GM15510 (cell line): Measurements from ENCODE around the gene DNASE2.

Experiments
- POLR2A ChIP-seq: IDR thresholded peaks from 3 replicates; pipeline ENCODE4 v1.6.1; 2011; ENCODE audit warnings: borderline replicate concordance; ENCODE audit not compliant: insufficient read length; ENCODE audit errors: extremely low read depth

The DNASE2 gene

DNA sequence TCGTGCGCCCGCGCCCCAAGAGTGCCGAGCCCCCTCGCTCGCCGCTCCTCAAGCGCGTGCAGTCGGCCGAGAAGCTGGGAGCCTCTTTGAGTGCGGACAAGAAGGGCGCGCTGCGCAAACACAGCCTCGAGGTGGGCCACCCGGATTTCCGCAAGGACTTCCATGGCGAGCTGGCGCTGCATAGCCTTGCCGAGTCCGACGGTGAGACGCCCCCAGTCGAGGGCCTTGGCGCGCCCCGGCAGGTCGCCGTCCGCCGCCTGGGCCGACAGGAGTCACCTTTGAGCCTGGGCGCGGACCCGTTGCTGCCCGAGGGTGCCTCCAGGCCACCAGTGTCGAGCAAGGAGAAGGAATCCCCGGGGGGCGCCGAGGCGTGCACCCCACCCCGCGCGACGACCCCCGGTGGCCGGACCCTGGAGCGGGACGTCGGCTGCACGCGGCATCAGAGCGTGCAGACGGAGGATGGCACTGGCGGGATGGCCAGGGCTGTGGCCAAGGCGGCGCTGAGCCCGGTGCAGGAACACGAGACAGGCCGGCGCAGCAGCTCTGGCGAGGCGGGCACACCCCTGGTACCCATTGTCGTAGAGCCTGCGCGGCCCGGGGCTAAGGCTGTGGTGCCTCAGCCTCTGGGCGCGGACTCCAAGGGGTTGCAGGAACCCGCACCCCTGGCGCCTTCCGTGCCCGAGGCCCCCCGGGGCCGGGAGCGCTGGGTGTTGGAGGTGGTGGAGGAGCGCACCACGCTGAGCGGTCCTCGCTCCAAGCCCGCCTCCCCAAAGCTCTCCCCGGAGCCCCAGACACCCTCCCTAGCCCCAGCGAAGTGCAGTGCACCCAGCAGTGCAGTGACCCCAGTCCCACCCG is 7.1 kb downstream of the DNASE2 start:
- TF ChIP-seq POLR2A: no peak

DNA sequence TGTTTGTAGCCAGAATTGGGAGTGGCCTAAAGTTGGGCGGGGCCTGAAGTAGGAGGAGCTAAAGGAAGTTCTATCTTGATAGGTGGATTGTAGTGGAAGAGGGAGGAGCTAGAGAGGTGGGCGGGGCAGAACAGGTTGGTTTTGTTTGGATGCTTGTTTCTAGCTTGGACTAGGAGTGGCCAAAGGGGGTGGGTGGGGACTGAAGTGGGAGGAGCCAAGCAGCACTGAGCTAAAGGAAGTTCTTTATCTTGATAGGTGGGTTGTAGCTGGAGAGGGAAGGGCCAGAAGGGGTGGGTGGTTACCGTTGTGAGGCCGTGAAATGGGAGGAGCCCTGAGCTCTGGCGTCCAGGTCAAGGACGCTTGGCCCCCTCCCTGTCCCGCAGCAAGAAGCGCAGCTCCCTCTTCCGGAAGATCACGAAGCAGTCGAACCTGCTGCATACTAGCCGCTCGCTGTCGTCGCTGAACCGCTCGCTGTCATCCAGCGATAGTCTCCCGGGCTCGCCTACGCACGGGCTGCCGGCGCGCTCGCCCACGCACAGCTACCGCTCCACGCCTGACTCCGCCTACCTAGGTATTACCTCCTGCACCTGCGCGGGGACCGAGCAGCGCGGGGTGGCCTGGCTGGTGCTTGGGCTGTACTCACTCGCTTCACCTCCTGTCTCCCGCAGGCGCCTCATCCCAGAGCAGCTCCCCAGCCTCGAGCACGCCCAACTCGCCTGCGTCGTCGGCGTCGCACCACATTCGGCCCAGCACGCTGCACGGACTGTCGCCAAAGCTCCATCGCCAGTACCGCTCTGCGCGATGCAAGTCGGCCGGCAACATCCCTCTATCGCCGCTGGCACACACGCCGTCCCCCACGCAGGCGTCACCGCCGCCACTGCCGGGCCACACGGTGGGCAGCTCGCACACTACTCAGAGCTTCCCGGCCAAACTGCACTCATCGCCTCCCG is 8.0 kb downstream of the DNASE2 start:
- no peak for TF ChIP-seq POLR2A

DNA sequence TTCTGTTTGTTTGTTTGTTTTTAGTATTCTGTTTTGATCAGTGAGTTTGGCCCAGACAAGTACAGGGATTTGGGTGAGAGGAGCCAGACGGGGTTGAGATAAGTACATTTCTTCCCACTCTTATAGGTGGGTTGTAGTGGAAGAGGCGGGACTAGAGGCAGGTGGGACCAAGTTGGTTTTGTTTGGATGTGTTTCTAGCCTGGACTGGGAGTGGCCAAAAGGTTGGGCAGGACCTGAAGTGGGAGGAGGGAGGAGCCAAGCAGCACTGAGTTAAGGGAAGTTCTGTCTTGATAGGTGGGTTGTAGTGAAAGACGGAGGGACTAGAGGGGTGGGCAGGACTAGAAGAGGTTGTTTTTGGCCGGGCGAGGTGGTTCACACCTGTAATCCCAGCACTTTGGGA is 9.0 kb downstream of the DNASE2 start:
- no peak for TF ChIP-seq POLR2A

DNA sequence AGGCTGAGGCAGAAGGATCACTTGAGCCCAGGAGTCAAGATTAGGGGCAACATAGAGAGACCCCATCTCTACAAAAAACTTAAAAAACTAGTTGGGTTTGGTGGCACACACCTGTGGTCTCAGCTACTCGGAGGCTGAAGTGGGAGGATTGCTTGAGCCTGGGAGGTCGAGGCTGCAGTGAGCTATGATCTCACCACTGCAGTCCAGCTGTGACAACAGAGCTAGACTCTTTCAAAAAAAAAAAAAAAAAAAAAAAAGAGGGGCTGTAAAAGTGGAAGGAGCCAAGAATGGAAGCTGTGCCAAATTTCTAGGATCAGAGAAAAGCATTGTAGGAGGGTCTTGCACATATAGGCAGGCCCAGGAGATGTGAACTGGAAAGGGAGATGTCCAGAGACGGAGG is 9.6 kb downstream of the DNASE2 start:
- no peak for TF ChIP-seq POLR2A

DNA sequence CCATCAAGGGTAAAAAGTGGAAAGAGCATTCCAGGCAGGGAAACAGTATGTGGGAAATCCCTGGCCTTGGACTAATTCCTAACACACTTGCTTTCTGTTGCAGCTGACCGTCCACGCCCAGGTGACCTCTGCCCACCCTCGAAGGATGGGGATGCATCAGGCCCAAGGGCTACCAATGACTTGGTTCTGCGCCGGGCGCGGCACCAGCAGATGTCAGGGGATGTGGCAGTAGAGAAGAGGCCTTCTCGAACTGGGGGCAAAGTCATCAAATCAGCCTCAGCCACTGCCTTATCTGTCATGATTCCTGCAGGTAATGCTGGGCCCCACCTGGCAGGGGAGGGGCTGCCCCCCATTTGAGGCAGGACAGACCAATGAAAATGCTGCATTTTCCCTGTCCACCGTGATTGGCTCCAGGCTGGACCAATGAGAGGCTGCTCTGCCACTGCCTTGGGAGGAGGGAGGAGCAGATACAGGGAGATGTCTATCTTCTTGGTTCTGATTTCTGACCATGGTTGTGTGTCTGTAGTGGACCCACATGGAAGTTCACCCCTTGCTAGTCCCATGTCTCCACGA is 12.6 kb downstream of the DNASE2 start:
- no peak for TF ChIP-seq POLR2A

DNA sequence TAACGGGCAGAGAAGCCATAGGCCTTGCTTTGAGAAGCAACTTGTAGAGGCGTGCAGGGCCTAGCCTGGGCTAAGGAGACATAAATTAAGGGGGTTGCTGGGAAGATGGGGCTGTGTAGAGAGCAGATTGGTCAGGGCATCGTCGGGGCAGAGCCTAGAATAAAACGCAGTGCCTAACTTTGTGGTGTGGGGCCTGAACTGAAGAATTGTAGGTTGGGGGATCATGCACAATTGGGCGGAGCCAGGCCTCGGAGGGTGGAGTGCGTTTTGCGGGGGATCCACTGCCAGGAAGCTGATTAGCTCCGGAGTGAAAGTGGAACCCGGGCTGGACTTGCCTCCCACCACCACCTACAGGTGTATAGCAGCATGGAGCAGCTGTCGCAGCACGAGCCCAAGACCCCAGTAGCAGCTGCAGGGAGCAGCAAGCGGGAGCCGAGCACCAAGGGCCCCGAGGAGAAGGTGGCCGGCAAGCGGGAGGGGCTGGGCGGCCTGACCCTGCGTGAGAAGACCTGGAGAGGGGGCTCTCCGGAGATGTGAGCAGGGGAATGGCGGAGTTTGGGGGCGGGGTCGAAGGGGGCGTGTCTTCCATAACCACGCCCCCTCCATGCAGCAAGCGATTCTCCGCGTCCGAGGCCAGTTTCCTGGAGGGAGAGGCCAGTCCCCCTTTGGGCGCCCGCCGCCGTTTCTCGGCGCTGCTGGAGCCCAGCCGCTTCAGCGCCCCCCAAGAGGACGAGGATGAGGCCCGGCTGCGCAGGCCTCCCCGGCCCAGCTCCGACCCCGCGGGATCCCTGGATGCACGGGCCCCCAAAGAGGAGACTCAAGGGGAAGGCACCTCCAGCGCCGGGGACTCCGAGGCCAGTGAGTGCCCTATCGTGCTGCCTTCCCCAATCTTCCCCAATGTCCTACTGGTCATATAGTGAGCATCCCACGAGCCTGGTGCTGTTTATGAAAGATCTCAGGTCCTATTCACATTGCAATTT is 13.8 kb downstream of the DNASE2 start:
- peak; percentile 39 for TF ChIP-seq POLR2A

DNA sequence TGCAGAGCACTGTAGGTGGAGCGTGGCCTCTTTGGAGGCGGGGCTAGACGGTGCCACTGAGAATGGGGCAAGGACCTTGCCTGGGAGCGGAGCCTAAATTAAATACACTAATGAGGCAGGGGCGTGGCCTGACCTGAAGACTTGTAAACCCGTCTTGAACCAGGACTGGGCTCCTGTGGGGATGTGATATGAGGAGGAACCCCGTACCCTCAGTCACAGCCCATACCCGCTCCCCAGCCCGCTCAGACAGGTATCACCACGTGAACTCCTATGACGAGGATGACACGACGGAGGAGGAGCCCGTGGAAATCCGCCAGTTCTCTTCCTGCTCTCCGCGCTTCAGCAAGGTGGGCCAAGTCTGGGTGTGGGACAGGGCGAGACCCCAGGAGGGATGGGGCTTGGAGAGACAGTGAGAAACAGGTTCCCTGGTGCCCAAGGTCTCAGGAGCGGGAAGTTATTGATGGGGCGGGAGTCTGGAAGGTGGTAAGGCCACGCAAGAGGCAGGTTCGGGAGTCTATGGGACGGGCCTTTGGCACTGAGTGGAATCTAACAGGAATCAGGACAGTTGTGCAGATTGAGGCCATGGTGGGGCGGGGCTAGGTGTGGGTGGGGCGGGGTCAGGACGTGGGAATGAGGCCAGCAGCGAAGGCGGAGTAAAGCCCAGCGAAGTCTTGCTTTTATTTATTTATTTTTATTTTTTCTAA is 14.7 kb downstream of the DNASE2 start:
- no peak for TF ChIP-seq POLR2A

DNA sequence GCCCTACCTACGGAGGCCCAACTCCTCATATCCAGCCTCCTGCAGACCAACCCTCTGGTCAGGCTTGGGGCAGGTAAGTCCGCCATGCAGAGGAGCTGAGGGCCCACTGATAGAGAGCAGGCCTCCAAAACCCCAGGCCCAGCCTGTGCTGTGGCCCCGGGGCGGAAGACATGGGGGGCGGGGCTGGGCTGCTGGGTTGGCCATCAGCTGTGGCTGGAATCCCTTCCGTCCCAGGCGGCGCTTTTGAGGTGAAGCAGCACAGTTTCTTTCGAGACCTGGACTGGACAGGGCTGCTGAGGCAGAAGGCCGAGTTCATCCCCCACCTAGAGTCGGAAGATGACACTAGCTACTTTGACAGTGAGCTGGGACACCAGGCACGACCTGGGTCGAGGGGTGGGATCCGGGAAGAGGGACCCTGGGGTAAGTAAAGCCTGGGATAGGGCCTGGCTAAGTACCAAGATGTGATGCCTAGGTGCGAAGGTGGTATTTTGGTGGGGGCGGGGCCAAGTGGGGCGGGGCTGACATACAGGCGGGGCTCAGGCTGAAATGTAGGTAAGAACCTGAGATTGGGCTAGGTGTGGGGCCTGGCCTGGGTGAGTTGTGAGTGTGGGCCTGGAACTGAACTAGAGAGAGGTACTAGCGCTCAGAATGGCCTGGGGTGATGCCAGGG is 15.4 kb downstream of the DNASE2 start:
- no peak for TF ChIP-seq POLR2A

DNA sequence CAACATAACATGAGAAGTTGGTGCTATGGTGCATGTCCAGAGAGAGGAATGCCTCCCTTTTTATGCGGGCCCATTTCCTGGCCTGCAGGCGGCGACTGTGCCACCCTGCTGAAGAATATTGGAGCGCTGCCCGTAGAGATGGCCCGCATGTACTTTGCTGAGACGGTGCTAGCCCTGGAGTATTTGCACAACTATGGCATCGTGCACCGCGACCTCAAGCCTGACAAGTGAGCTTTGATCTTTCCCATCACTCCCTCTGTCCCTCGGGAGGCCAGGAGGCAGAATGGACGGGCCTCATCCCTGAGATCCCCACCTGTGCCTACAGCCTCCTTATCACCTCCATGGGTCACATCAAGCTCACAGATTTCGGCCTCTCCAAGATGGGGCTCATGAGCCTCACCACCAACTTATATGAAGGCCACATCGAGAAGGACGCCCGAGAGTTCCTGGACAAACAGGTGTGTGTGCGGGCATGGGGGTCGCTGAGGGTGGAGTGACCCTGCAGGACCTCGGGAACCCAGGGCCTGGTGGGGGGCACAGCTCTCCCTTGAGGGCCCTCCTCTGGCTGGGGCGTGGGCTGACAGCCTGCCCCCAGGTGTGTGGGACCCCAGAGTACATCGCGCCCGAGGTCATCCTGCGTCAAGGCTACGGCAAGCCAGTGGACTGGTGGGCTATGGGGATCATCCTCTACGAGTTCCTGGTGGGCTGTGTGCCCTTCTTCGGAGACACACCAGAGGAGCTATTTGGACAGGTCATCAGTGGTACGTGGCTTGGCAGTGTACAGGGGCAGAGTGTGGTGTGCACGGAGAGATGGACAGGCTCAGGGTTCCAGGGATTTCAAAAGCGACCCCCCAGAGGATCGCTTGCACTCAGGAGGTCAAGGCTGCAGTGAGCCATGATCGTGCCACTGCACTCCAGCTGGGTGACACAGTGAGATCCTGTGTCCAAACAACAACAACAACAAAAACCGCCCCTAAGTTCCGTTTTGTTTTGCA is 16.2 kb downstream of the DNASE2 start:
- no peak for TF ChIP-seq POLR2A

DNA sequence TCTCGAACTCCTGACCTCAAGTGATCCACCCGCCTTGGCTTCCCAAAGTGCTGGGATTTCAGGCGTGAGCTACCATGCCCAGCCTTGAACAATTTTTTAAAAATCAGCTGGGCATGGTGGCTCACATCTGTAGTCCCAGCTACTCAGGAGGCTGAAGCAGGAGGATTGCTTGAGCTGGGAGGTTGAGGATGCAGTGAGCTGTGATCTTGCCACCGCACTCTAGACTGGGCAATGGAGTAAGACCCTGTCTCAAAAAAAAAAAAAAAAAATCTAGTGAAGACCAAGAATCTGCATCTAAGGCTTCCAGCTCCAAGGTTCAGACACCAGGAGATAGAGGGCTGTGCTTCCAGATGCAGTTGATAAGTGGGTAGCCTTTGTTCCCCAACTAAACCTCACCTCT is 17.1 kb downstream of the DNASE2 start:
- no peak for TF ChIP-seq POLR2A

DNA sequence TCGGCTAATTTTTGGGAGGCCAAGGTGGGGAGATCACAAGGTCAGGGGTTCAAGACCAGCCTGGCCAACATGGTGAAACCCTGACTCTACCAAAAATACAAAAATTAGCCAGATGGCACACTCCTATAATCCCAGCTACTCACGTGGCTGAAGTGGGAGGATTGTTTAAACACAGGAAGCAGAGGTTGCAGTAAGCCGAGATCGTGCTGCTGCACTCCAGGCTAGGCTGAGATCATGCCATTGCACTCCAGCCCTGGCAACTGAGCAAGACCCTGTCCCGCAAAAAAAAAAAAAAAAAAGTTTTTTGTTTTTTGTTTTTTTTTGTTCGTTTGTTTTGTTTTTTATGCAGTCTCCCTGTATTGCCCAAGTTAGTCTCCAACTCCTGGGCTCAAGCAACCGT is 21.7 kb downstream of the DNASE2 start:
- no peak for TF ChIP-seq POLR2A

DNA sequence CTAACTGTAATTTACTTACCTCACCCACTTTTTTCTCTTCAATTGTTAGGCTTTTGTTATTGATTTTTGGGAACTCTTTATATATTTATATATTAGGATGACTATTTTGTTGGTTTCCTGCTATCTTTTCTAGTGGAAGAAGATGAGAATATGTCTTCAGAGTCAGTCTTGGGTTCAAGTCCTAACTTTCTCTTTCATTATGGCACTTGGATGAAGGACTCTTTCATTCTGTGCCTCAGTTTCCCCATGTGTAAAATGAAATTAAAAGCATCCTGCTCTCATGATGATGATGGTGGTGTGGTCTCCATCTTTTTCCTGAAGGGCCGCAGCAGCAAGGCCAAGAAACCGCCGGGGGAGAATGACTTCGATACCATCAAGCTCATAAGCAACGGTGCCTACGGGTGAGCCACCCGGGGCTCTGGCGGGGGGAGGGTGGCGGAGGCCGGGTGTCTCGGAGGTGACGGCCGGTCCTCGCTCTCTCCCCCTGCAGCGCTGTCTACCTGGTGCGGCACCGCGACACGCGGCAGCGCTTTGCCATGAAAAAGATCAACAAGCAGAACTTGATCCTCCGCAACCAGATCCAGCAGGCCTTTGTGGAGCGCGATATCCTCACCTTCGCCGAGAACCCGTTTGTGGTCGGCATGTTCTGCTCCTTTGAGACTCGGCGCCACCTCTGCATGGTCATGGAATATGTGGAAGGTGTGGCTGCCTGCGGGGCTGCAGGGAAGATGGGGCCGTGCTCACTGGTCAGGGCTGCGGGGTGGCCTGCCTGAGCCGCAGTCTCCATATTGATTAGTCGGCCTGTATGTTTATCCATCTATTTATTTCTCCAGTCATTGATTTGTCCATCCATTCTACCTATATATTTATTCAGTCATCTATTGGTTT is 23.0 kb downstream of the DNASE2 start:
- TF ChIP-seq POLR2A: no peak
